ENCODE measurements around the gene KCNIP4. TPM values are rescaled to one million over a fixed set of nuclear protein-coding genes. Genes with fewer than 3 reads are reported as not detected.
A peak's percentile ranks its signal among the peaks of the same experiment; 100 is the strongest.
"Not testable (repeated sequence)": the region's sequence is repeated elsewhere in the genome, so short reads cannot be mapped to it uniquely, and the experiment has no call there.

Gene KCNIP4
- total RNA-seq, 1 donor from 2014 or later = not detected

- no peak for DNase-seq
Measured at GRCh38 chr4:21454201-21454600, 494.4 kb downstream of the KCNIP4 start.

DNA sequence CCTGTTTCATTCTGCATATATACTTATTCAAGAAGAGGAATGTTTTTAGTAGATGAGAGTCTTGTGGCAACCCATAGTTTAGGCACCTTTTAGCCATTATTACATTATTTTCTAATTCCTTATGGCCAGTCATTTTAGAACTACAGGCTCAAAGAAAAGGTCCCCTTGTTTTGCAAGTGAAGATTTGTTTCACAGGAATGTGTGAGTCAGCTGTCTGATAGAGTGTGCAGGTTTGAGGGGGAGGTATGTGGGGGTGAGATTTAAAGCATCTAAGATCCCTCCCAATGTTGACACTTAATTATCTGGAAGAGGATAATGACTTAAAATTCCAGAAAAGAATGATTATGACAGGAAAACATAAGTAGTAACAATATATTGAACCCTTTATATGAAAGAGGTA is 495.6 kb downstream of the KCNIP4 start:
- DNase-seq = no peak

- DNase-seq = no peak
Measured at GRCh38 chr4:21451032-21451431, 497.5 kb downstream of the KCNIP4 start.

DNA sequence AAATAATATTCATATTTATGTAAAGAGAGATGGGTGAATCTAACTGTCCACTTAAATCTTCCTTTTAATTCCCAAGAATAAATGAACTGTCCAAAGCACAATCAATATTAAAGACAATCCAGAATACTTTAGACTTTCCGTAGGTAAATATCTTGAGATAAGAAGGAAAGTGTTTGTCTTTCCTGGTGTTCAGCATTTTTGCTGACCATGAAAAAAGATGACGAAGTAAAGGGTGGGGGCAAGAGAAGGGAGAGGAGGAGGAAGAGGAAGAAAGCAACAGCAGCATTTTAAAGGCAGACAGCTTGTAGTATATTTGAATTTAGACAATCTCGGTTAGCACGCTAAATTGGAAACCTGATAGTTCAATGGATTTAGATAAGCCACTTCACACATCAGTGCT is 498.2 kb downstream of the KCNIP4 start:
- DNase-seq = no peak

DNA sequence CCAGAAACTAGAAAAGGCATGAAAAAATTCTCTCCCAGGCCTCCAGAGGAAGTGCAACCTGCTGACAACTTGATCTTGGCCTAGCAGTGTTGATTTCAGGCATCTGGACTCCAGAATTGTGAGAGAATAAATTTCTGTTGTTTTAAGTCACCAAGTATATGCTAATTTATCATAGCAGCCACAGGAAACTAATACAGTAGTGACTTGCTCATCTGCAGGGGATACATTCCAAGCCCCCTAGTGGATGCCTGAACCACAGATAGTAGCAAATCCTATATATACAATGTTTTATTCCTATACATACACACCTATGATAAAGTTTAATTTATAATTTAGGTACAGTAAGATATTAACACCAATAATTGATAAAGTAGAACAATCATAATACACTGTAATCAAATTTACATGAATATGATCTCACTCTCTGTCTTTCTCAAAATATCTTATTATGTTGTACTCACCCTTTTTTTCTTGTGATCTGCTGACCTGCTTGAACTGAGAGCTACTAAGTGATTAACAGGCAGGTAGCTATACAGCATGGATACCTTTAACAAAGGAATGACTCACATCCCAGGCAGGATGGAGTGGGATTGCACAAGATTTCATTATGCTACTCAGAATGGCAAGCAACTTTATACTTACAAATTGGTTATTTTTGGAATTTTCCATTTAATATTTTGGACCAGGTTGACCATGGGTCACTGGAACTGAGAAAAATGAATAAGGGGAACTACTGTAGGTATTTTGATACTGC is 501.1 kb downstream of the KCNIP4 start:
- peak; percentile 3 for DNase-seq

DNA sequence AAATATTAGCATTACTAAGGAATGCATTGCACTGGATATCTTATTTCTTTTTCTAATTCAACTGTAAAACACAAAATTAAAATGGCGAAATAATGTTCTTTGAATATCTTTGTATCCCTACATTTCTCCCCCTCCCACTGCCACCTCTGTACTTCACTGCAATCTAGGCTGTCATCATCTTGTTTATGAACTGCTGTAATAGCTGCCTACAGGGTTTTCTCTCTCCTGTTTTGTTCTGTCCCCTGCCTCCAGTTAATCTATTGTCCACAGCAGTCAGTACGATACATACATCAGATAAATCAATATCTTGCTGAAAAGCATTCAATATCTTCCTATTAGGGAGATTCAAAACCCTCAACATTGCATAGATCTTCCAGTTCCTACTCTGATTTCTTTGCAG is 528.4 kb downstream of the KCNIP4 start:
- DNase-seq = no peak

DNA sequence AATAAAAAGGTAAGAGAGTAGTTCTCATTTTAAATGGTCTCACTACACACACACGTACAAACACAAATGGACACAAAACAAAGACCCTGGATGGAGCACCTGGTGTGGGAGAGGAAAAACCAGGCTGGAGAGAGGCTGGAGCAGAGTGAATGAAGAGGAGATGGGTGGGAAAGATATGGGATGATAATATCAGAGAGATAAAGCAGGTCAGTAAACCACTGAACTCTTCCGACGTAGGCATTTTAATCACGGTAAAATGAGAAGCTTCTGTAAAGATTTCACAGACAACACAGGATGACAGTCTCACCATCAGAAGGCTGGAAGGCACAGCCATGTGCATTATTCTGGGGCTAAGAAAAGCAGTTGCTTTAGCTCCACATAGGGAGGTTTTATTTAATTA is 532.8 kb downstream of the KCNIP4 start:
- DNase-seq = no peak

DNA sequence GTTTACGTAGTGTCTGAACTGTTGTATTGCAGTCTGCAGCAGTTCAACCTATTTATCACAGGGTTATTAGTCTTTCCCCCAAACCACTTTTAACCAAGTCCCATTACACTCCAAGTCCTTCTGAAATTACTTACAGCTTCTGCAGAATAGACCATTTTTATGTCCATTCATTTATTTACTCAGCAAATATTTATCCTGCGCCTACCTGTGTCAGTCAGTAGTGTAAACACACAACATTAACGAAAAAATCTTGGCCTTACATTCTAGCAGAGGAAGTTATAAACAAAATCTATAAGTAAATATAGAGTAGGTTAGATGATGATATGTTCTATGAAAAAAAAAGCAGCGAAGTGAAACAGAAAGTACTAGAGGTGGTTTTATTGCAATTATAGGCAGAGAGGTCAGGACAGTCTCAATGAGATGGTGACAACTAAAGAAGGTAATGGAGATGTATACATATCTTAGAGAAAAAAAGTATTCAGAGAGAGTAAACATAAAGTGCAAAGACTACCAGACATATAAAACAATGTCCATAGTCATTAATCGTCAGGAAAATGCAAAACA is 534.7 kb downstream of the KCNIP4 start:
- DNase-seq = no peak

DNA sequence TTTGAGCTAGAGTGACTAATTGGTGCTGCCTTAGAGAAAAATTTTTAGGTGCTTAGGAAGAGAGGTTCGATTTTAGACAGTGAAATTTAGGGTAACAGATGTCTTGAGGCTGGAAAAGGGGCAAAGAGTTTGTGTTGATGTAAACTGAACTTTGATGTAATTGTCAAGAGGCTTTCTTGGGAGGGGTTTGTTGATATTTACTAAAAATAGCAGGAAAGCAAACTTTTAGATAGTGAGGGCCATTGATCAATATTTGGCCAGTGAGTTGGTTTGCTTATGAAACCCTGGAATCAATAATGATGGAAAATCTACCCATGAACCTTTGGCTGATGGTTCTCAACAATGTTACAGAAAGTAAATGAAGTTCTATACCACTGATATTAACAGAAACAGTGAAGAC is 537.5 kb downstream of the KCNIP4 start:
- DNase-seq = no peak

DNA sequence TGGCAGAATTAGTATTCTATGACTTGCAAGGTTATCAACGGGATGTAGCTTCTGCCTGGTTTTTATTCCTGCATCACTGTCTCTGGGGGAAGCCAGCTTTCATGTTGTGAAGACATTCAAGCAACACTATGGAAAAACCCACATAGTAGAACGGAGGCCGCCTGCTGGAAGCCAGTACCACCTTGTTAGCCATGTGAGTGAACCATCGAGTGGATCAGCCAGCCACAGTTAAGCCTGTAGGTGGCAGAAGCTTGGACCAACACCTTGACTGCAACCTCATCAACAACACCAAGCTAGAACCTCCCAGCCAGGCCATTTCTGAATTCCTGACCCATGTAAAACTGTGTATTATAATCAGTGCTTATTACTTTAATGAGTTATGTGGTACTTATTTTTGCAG is 538.2 kb downstream of the KCNIP4 start:
- DNase-seq = no peak

GRCh38 chr4:21387683-21388082 is 560.9 kb downstream of the KCNIP4 start:
- DNase-seq = no peak

DNA sequence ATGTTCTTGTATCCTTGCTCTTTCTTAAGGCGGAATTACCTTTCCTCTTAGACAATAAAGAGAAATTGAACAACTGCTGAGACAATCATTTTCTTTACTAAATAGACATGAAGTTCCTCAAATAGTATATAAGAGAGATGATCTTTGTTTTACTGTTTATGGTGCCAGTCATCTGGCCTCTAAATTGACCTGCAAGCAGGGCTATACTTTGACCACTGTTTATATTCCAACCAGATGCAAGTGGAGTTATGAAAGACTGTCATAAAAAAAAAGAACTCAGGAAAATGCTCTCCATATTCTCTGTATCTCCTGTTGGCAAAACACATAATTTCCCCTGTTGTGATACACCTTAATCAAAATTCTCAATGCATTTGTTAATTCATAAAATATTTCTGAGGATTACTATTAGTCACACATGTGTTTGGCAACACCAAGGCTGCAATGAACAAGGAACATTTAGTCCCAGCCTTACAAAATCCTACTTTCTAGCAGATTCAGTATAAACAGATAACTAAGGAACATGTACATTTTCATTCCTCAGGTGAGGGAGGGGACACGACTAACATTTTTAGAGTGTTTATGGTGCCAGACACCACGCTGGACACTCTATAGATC is 562.3 kb downstream of the KCNIP4 start:
- DNase-seq = no peak

GRCh38 chr4:21385706-21386105 is 562.9 kb downstream of the KCNIP4 start:
- no peak for DNase-seq

- no peak for DNase-seq
Measured at GRCh38 chr4:21384609-21385008, 564.0 kb downstream of the KCNIP4 start.

DNA sequence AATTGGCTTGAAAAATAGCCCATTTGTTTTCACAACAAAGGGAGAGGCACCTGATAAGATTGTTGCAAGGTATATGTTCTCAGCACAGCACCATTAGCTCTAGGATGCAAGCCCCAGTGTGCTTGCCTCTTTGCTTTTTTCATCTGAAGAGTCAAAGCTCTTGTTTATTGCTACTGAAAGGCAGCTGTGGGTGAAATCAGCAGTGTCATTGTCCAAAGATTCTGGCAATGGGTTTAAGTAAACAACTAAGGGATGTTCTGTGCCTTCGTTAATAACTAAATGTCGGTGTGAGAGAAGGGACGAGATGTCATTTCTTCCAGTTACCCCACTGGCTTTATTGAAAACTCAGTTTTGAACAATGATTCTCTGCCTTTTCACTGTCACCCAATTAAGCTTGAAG is 567.7 kb downstream of the KCNIP4 start:
- no peak for DNase-seq

- no peak for DNase-seq
Measured at GRCh38 chr4:21377046-21377445, 571.5 kb downstream of the KCNIP4 start.

DNA sequence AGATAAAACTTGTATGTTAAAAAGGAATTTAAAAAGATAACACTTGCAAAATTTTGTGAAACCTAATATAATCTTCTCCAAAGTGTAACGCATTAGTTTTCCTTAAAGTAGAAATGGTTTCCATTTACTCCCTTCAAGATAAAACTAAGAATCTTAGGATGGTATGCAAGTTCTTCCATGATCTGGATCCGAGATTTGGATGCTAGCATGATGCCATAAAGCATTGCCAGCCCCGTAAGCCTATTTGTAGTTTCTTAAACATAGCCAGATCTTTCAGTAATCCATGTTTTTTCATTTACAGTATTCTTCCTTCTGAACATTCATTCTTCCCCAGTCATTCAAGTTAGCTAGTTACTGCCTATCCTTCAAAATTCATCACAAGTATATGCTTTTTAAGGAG is 572.4 kb downstream of the KCNIP4 start:
- no peak for DNase-seq

DNA sequence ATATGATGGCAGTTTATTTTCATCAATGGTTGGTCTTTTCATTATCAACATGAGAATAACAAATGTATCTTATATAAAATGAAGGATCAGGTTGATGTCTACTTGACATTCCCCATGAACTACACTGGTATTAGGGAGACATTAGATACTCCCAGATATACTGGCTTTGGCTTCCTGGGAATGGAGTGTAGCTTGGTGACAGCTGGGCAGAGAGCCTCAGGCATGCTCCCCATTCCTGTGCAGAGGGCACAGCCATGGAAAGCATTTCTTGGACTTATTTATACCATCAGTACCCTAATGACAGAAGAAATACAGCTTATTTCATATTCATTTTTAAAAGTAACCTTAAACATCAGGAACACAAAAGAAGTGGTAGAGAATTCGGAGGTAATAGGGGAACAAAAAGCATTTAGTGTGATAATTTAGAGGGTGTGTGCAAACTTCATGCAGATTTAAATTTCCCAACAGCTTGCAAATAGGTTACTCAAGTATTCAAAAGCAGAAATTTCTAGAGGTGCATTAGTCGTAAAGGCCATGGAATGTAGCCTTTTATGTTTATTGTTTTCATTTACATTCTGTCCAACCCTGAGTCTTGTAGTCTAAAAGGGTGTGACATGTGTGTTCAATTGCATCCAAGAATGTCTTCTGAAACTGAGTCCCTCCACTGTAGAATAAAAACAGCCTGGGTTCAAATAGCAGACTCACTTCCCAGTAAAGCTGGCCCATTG is 573.8 kb downstream of the KCNIP4 start:
- DNase-seq = no peak

- DNase-seq = no peak
Measured at GRCh38 chr4:21367567-21367966, 581.0 kb downstream of the KCNIP4 start.

GRCh38 chr4:21366840-21367239 is 581.7 kb downstream of the KCNIP4 start:
- DNase-seq = no peak

DNA sequence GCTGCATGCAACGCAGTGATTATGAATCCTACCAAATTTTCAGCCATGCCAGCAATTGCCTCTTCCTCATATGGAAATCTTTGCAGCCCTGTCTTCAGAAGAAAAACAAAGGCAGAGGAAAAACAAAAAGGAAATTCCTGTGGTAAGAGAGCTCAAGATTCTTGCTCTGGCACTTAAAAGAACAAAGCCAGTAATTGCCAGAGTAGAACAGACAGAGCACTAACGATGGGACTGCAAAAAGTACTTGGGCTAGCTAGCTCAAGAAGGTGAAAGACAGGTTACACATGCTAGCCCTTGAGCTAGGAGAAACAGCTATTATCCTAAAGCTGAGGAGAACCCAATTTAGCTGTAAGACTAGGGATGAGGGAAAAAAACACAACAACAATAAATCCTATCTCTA is 582.3 kb downstream of the KCNIP4 start:
- DNase-seq = no peak

- DNase-seq = no peak
Measured at GRCh38 chr4:21363701-21364100, 584.9 kb downstream of the KCNIP4 start.

DNA sequence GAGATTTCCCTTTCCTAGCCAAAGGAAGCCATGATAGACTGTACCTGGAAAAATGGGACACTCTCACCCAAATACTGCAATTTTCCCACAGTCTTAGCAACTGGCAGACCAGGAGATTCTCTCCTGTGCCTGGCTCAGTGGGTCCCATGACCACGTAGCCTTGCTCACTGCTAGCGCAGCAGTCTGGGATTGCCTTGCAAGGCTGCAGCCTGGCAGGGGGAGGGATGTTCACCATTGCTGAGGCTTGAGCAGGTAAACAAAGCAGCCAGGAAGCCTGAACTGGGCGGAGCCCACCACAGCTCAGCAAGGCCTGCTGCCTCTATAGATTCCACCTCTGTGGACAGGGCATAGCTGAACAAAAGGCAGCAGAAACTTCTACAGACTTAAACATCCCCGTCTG is 596.2 kb downstream of the KCNIP4 start:
- not testable (repeated sequence) for DNase-seq

- no peak for DNase-seq
Measured at GRCh38 chr4:21347142-21347541, 601.4 kb downstream of the KCNIP4 start.

Data from dermis blood vessel endothelial cell (primary cell).